Loucy (cell line): ENCODE data around the gene RERG.

Experiments
- H2AFZ ChIP-seq: fragments of 200-600 bp; sonication (generic); 2 replicates; pipeline ENCODE4 v1.6.0; 2016; ENCODE audit warnings: antibody characterized with exemption, mild to moderate bottlenecking, low read length, moderate library complexity
- H3F3A ChIP-seq: fragments of 200-600 bp; 2 replicates; pipeline ENCODE4 v1.6.0; 2016; ENCODE audit warnings: antibody characterized with exemption, low read depth, mild to moderate bottlenecking
- H3K27me3 ChIP-seq: fragments of 200-600 bp; sonication (generic); 2 replicates; pipeline ENCODE4 v1.6.1; 2014; ENCODE audit warnings: low read length, mild to moderate bottlenecking; ENCODE audit not compliant: insufficient read depth, poor library complexity, severe bottlenecking
- H3K36me3 ChIP-seq: fragments of 200-600 bp; sonication (generic); 2 replicates; pipeline ENCODE4 v1.6.1; 2016; ENCODE audit warnings: low read length; ENCODE audit not compliant: insufficient read depth
- H3K4me1 ChIP-seq: fragments of 200-600 bp; sonication (generic); 2 replicates; pipeline ENCODE4 v1.5.1; 2014; ENCODE audit warnings: low read length, mild to moderate bottlenecking; ENCODE audit not compliant: insufficient read depth, poor library complexity, severe bottlenecking
- H3K4me2 ChIP-seq: fragments of 200-600 bp; sonication (generic); 2 replicates; pipeline ENCODE4 v1.6.0; 2014; ENCODE audit warnings: antibody characterized with exemption, low read length, low read depth, mild to moderate bottlenecking; ENCODE audit not compliant: poor library complexity, severe bottlenecking
- H3K4me3 ChIP-seq: fragments of 200-600 bp; sonication (generic); 2 replicates; pipeline ENCODE4 v1.5.1; 2014; ENCODE audit warnings: low read length, mild to moderate bottlenecking, mixed read lengths; ENCODE audit not compliant: poor library complexity, severe bottlenecking
- H3K79me2 ChIP-seq: fragments of 200-600 bp; sonication (generic); 2 replicates; pipeline ENCODE4 v1.6.1; 2014; ENCODE audit warnings: low read length; ENCODE audit not compliant: insufficient read depth
- H3K9ac ChIP-seq: fragments of 200-600 bp; sonication (generic); 2 replicates; pipeline ENCODE4 v1.6.0; 2014; ENCODE audit warnings: mild to moderate bottlenecking, low read depth, low read length, moderate library complexity; ENCODE audit not compliant: poor library complexity, severe bottlenecking
- H3K9me2 ChIP-seq: fragments of 200-600 bp; sonication (generic); replicated peaks from 2 replicates; pipeline ENCODE4 v1.6.1; 2016; ENCODE audit warnings: low read depth, low read length, mixed read lengths
- H3K9me3 ChIP-seq: fragments of 200-600 bp; sonication (generic); 2 replicates; pipeline ENCODE4 v1.6.1; 2014; ENCODE audit warnings: mild to moderate bottlenecking, antibody characterized with exemption, low read length, low read depth; ENCODE audit not compliant: insufficient read depth
- H4K20me1 ChIP-seq: fragments of 200-600 bp; sonication (generic); 2 replicates; pipeline ENCODE4 v1.6.0; 2014; ENCODE audit warnings: antibody characterized with exemption, low read length, mild to moderate bottlenecking; ENCODE audit not compliant: insufficient read depth, poor library complexity, severe bottlenecking
- CTCF ChIP-seq: fragments of 200-600 bp; sonication (generic); conservative IDR thresholded peaks from 2 replicates; pipeline ENCODE4 v1.5.1; 2014; ENCODE audit warnings: mild to moderate bottlenecking, antibody characterized with exemption, low read length
- EZH2phosphoT487 ChIP-seq: fragments of 200-600 bp; IDR thresholded peaks from 2 replicates; pipeline ENCODE4 v1.6.1; 2018; ENCODE audit warnings: antibody characterized with exemption, mild to moderate bottlenecking, moderate library complexity, borderline replicate concordance

The RERG gene

GRCh38 chr12:15171012-15171655, 50.1 kb downstream of the RERG start:
- no peaks in the 10 kb centered on the region for H3K27me3 ChIP-seq
- H3K4me1 ChIP-seq = no peaks in the 10 kb centered on the region
- H3K9me3 ChIP-seq = no peaks in the 10 kb centered on the region
- H3K4me3 ChIP-seq = no peak overlapping the region
- no peaks in the 10 kb centered on the region for H3K9me2 ChIP-seq
- H4K20me1 ChIP-seq = no peaks in the 10 kb centered on the region
- no peaks in the 10 kb centered on the region for H3K79me2 ChIP-seq
- no peak overlapping the region for H3K4me2 ChIP-seq
- no peaks in the 10 kb centered on the region for H3K36me3 ChIP-seq
- no peaks in the 10 kb centered on the region for H3F3A ChIP-seq
- no peak overlapping the region for H2AFZ ChIP-seq
- no peak for TF ChIP-seq EZH2phosphoT487
- no peak for TF ChIP-seq CTCF
- H3K9ac ChIP-seq = no peak overlapping the region

DNA sequence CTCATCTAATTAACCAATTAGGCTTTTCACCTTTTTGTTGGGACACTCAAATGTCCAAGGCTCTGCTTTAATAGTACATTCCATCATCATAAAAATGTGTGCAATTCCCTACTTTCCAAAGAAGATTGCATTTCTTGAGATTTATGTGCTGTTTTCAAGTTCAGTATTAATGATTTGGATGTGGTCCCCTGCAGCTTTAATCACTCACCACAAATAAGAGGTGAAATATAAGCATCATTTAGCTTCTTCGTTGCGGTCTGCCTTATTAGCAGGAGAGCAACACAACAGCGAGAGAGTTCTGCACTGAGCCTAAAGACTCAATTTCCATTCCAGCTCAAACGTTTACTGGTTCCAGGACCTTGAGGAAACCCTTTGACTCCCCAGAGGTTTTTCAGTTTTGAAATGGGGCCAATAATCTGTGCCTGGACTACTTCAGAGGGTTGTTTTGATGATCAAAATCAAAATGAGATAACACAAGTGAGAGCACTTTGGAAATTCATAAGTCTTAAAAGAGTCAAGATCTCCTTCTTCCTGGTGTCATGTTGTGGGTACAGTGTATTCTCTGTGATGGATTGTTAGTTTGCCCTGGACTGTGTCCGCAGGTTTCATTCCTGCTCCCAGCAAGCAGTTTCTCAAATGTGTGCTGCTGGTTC, 53.1 kb downstream of the RERG start:
- Histone ChIP-seq H3K9me3 (no peaks in the 10 kb centered on the region), H3K9me2 (no peaks in the 10 kb centered on the region), H3K4me3 (no peak overlapping the region), H3K4me1 (no peaks in the 10 kb centered on the region), H3F3A (no peaks in the 10 kb centered on the region), H3K27me3 (no peaks in the 10 kb centered on the region), H4K20me1 (no peaks in the 10 kb centered on the region), H3K79me2 (no peaks in the 10 kb centered on the region), H3K36me3 (no peaks in the 10 kb centered on the region), H2AFZ (no peak overlapping the region), H3K4me2 (no peak overlapping the region), H3K9ac (no peak overlapping the region)
- TF ChIP-seq EZH2phosphoT487 (no peak), CTCF (no peak)

GRCh38 chr12:15165012-15165659, 56.1 kb downstream of the RERG start:
- no peaks in the 10 kb centered on the region for H3K36me3 ChIP-seq
- no peaks in the 10 kb centered on the region for H3K4me1 ChIP-seq
- H3K9ac ChIP-seq = no peak overlapping the region
- H2AFZ ChIP-seq = no peak overlapping the region
- H3K4me2 ChIP-seq = no peak overlapping the region
- no peaks in the 10 kb centered on the region for H3F3A ChIP-seq
- no peaks in the 10 kb centered on the region for H3K79me2 ChIP-seq
- TF ChIP-seq CTCF (no peak), EZH2phosphoT487 (no peak)
- no peaks in the 10 kb centered on the region for H4K20me1 ChIP-seq
- no peaks in the 10 kb centered on the region for H3K9me2 ChIP-seq
- H3K9me3 ChIP-seq = no peaks in the 10 kb centered on the region
- H3K27me3 ChIP-seq = no peaks in the 10 kb centered on the region
- no peak overlapping the region for H3K4me3 ChIP-seq
